Osteoblast (primary cell): ENCODE measurements around the gene OTOGL. TPM values are rescaled to one million over a fixed set of nuclear protein-coding genes. Genes with fewer than 3 reads are reported as not detected.
"Not testable (repeated sequence)": the region's sequence is repeated elsewhere in the genome, so short reads cannot be mapped to it uniquely, and the experiment has no call there.

Experiments
- DNase-seq: peaks from one replicate; pipeline ENCODE4 v3.0.0; 2011; ENCODE audit warnings: low spot score, mixed read lengths; ENCODE audit not compliant: insufficient read length; ENCODE audit errors: missing footprints
- H2AFZ ChIP-seq: 2 replicates; pipeline ENCODE4 v1.6.0; 2011; ENCODE audit warnings: mild to moderate bottlenecking, low read length
- H3K27ac ChIP-seq: 2 replicates; pipeline ENCODE4 v1.5.1; 2011; ENCODE audit warnings: mild to moderate bottlenecking, low read depth, low read length, moderate library complexity
- H3K27me3 ChIP-seq: 2 replicates; pipeline ENCODE4 v1.6.0; 2012; ENCODE audit warnings: mild to moderate bottlenecking, control low read depth, inconsistent platforms, low read length, moderate library complexity; ENCODE audit not compliant: insufficient read depth
- H3K36me3 ChIP-seq: 2 replicates; pipeline ENCODE4 v1.5.1; 2011; ENCODE audit warnings: mild to moderate bottlenecking, low read length, control low read depth, moderate library complexity; ENCODE audit not compliant: insufficient read depth
- H3K4me1 ChIP-seq: 2 replicates; pipeline ENCODE4 v1.5.1; 2011; ENCODE audit warnings: mild to moderate bottlenecking, low read length, control low read depth, moderate library complexity; ENCODE audit not compliant: insufficient read depth
- H3K4me2 ChIP-seq: 2 replicates; pipeline ENCODE4 v1.6.0; 2011; ENCODE audit warnings: mild to moderate bottlenecking, low read length; ENCODE audit not compliant: insufficient read depth
- H3K4me3 ChIP-seq: fragments of 200-600 bp; sonication (generic); 3 replicates; pipeline ENCODE4 v1.5.1; 2012; ENCODE audit warnings: mild to moderate bottlenecking, low read length, inconsistent platforms; ENCODE audit not compliant: insufficient read depth
- H3K79me2 ChIP-seq: 2 replicates; pipeline ENCODE4 v1.6.0; 2012; ENCODE audit warnings: mild to moderate bottlenecking, low read length, control low read depth, inconsistent platforms; ENCODE audit not compliant: insufficient read depth
- H3K9me3 ChIP-seq: 2 replicates; pipeline ENCODE4 v1.5.1; 2011; ENCODE audit warnings: low read depth, low read length, control low read depth
- H4K20me1 ChIP-seq: 2 replicates; pipeline ENCODE4 v1.6.0; 2012; ENCODE audit warnings: mild to moderate bottlenecking, low read length, control low read depth; ENCODE audit not compliant: insufficient read depth
- CTCF ChIP-seq: IDR thresholded peaks from 2 replicates; pipeline ENCODE4 v1.5.1; 2011; ENCODE audit warnings: mild to moderate bottlenecking, low read depth, low read length, moderate library complexity; ENCODE audit errors: extremely low read depth
- total RNA-seq: library from RNA; depleted of rRNA; stranded (reverse); fragments of >200 nt; gene quantifications from 2 replicates; pipeline ENCODE4 v1.2.3, GENCODE V29; 2012

OTOGL gene
- total RNA-seq, 1 donor, result 0.36 TPM

GRCh38 chr12:80212938-80213645 is 113.8 kb downstream of the OTOGL start:
- H3K4me2 ChIP-seq, result no peak overlapping the region
- H2AFZ ChIP-seq, result peak overlapping the region; percentile 9
- H3K4me1 ChIP-seq, result no peaks in the 10 kb centered on the region
- H3K36me3 ChIP-seq, result no peaks in the 10 kb centered on the region
- no peak overlapping the region for H3K27ac ChIP-seq
- H3K4me3 ChIP-seq, result no peak overlapping the region
- no peak for DNase-seq
- no peaks in the 10 kb centered on the region for H4K20me1 ChIP-seq
- no peaks in the 10 kb centered on the region for H3K9me3 ChIP-seq
- H3K79me2 ChIP-seq, result no peaks in the 10 kb centered on the region
- no peaks in the 10 kb centered on the region for H3K27me3 ChIP-seq
- TF ChIP-seq CTCF, result no peak

- Histone ChIP-seq H3K27me3 (no peaks in the 10 kb centered on the region), H3K9me3 (no peaks in the 10 kb centered on the region), H3K4me3 (no peak overlapping the region), H3K36me3 (no peaks in the 10 kb centered on the region), H4K20me1 (no peaks in the 10 kb centered on the region), H3K4me1 (no peaks in the 10 kb centered on the region), H3K4me2 (no peak overlapping the region), H3K79me2 (no peaks in the 10 kb centered on the region), H3K27ac (no peak overlapping the region), H2AFZ (no peak overlapping the region)
- DNase-seq, result no peak
- TF ChIP-seq CTCF, result no peak
These were observed 114.5 kb downstream of the OTOGL start for GRCh38 chr12:80213871-80214270.

- no peak for DNase-seq
- Histone ChIP-seq H3K27me3 (no peaks in the 10 kb centered on the region), H3K4me1 (no peaks in the 10 kb centered on the region), H3K36me3 (no peaks in the 10 kb centered on the region), H3K9me3 (no peaks in the 10 kb centered on the region), H3K4me3 (no peak overlapping the region), H3K79me2 (no peaks in the 10 kb centered on the region), H2AFZ (no peak overlapping the region), H4K20me1 (no peaks in the 10 kb centered on the region), H3K4me2 (no peak overlapping the region), H3K27ac (no peak overlapping the region)
- TF ChIP-seq CTCF, result no peak
These were observed 117.7 kb downstream of the OTOGL start for GRCh38 chr12:80217011-80217535.

GRCh38 chr12:80218925-80219324 is 119.6 kb downstream of the OTOGL start:
- H3K9me3 ChIP-seq, H3K27me3 ChIP-seq, H4K20me1 ChIP-seq, H3K27ac ChIP-seq, H2AFZ ChIP-seq, H3K36me3 ChIP-seq, H3K4me1 ChIP-seq, H3K79me2 ChIP-seq, H3K4me3 ChIP-seq, DNase-seq, H3K4me2 ChIP-seq: not testable (repeated sequence)
